ENCODE results near the gene FAT1.

The FAT1 gene

GRCh38 chr4:186581421-186581820 lies 142.2 kb downstream of the FAT1 start:
- DNase-seq (ENCODE audit: low read depth in 1 of 2, low spot score in 1 of 2) = no peak

- no peak for DNase-seq (ENCODE audit: low read depth in 1 of 2, low spot score in 1 of 2)
Measured at GRCh38 chr4:186580669-186581068, 143.0 kb downstream of the FAT1 start.

GRCh38 chr4:186570193-186570996 lies 153.3 kb downstream of the FAT1 start:
- DNase-seq (ENCODE audit: low read depth in 1 of 2, low spot score in 1 of 2) = no peak

- no peak for DNase-seq (ENCODE audit: low read depth in 1 of 2, low spot score in 1 of 2)
Measured at GRCh38 chr4:186569533-186570192, 154.0 kb downstream of the FAT1 start.

DNA sequence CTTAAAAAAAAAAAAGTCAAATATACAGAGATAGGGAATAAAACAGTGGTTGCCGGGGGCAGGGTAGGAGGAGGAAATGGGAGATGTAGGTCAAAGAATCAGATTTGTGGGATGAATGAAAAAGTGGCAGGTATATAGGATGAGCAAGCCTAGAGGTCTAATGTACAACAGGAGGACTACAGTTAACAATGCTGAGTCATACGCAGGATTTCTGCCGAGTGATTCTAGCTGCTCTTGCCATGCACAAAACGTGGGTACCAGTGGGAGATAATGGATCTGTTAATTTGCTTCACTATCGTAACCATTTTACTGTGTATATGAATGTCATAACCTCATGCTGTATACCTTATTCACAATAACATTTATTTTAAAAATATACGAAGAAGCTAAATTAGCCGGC lies 157.6 kb downstream of the FAT1 start:
- DNase-seq (ENCODE audit: low read depth in 1 of 2, low spot score in 1 of 2) = no peak

DNA sequence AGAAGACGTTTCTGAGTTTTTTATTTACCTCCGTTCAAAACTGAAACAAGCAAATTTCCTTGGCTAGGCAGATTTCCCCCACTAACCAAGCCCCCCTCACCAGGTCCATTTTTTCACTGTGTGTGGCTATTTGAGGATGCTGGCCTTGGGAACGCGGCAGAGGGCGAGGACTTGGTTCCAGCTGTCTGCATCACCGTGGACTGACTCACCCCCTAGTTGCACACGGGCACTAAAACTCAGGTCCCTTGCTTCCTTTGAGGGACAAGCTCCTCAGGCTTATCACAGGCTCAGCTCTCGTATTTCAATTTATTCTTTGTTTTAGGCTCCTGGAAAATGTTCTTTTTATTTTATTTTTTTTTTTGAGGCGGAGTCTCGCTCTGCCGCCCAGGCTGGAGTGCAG lies 159.9 kb downstream of the FAT1 start:
- no peak for DNase-seq (ENCODE audit: low read depth in 1 of 2, low spot score in 1 of 2)

GRCh38 chr4:186561748-186562147 lies 161.9 kb downstream of the FAT1 start:
- DNase-seq (ENCODE audit: low read depth in 1 of 2, low spot score in 1 of 2) = no peak

DNA sequence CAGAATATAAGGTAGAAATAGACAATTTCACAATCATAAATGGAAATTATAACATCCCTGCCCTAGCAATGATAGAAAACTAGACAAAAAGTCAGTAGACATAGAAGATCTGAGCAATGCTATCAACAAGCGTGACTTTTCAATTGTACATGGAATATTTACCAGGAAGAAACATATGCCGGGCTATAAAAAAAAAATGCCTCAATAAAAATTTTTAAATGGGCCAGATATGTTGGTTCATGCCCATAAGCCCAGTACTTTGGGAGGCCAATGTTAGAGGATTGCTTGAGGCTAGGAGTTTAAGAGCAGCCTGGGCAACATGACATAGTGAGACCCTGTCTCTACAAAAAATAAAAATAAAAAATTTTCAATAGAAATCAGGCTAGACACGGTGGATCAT lies 163.0 kb downstream of the FAT1 start:
- no peak for DNase-seq (ENCODE audit: low read depth in 1 of 2, low spot score in 1 of 2)

- no peak for DNase-seq (ENCODE audit: low read depth in 1 of 2, low spot score in 1 of 2)
Measured at GRCh38 chr4:186557486-186557885, 166.2 kb downstream of the FAT1 start.

DNA sequence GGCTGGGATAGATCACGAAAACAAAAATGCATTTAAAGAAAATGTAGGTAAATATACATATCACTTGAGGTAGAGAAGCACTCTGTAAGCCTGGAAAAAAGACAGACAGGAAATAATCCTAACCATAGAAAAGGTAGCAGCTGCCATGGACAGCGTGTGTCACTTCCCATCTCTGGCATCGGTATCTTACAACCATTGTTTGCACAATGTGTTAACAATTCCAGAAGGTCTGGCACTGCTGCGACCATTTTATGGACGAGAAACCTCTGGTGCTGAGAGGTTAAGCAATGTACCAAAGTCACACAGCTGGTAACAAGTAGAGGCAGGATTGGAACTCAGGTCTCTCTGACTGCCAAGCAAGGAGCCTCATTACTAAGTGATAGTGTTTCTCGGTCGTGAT lies 166.6 kb downstream of the FAT1 start:
- no peak for DNase-seq (ENCODE audit: low read depth in 1 of 2, low spot score in 1 of 2)

GRCh38 chr4:186554914-186555827 lies 168.5 kb downstream of the FAT1 start, which contains the start of gene MTNR1A:
MTNR1A (minus strand) TSS chr4:186555567; CDS start chr4:186555365, 202 bp downstream.
- DNase-seq (ENCODE audit: low read depth in 1 of 2, low spot score in 1 of 2) = no peak

GRCh38 chr4:186554539-186554913 lies 169.1 kb downstream of the FAT1 start:
- DNase-seq (ENCODE audit: low read depth in 1 of 2, low spot score in 1 of 2) = no peak

DNA sequence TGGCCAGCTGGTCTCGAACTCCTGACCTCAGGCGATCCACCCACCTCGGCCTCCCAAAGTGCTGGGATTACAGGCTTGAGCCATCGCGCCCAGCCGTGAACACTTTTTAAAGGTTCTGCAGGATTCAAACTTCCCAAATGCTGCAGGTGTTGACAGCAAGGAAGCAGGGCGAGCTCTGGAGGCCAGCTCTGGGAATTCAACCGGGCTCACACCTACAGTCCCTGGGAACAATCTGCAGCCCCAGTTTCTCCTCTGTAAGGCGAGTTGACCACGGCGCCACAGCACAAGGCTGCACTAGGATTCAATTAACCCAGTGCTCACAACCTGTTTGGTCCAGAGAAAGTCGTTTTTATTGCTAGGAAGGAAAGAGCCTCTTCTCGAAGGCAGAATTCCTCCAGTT lies 169.9 kb downstream of the FAT1 start:
- DNase-seq (ENCODE audit: low read depth in 1 of 2, low spot score in 1 of 2) = no peak

DNA sequence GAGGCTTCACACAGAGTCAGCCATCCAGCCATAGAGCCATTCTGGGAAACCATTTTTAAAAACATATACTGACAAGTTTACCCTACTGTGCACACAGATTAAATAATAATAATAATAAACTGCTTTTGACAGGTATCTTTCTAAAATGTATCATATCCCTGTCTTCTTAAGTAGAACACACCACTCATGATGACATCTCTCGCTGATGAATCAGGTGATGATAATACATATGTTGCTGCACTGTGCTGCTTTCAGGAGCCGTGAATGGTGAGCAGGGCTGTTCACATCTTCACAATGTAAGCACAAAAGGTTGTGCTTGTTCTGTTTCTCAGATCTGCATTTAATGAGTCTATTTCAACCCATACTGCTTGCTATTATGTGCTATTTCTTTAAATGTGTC lies 171.8 kb downstream of the FAT1 start:
- no peak for DNase-seq (ENCODE audit: low read depth in 1 of 2, low spot score in 1 of 2)

- DNase-seq (ENCODE audit: low read depth in 1 of 2, low spot score in 1 of 2) = no peak
Measured at GRCh38 chr4:186545436-186545835, 178.2 kb downstream of the FAT1 start.

GRCh38 chr4:186543206-186543605 lies 180.4 kb downstream of the FAT1 start:
- DNase-seq (ENCODE audit: low read depth in 1 of 2, low spot score in 1 of 2) = no peak

- DNase-seq (ENCODE audit: low read depth in 1 of 2, low spot score in 1 of 2) = no peak
Measured at GRCh38 chr4:186541801-186542200, 181.9 kb downstream of the FAT1 start.

- no peak for DNase-seq (ENCODE audit: low read depth in 1 of 2, low spot score in 1 of 2)
Measured at GRCh38 chr4:186537843-186538521, 185.7 kb downstream of the FAT1 start.
